ENCODE results near the gene DENND1A.

Gene DENND1A

GRCh38 chr9:123395276-123395688, 534.6 kb downstream of the DENND1A start:
- TF ChIP-seq, protein P1, sequence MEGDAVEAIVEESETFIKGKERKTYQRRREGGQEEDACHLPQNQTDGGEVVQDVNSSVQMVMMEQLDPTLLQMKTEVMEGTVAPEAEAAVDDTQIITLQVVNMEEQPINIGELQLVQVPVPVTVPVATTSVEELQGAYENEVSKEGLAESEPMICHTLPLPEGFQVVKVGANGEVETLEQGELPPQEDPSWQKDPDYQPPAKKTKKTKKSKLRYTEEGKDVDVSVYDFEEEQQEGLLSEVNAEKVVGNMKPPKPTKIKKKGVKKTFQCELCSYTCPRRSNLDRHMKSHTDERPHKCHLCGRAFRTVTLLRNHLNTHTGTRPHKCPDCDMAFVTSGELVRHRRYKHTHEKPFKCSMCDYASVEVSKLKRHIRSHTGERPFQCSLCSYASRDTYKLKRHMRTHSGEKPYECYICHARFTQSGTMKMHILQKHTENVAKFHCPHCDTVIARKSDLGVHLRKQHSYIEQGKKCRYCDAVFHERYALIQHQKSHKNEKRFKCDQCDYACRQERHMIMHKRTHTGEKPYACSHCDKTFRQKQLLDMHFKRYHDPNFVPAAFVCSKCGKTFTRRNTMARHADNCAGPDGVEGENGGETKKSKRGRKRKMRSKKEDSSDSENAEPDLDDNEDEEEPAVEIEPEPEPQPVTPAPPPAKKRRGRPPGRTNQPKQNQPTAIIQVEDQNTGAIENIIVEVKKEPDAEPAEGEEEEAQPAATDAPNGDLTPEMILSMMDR (IDR thresholded peaks at IDR 0.05; ENCODE audit: low read depth, low read length): no peak
- no peak overlapping the region for H3K4me3 ChIP-seq (ENCODE audit: low read depth, low read length)

DNA sequence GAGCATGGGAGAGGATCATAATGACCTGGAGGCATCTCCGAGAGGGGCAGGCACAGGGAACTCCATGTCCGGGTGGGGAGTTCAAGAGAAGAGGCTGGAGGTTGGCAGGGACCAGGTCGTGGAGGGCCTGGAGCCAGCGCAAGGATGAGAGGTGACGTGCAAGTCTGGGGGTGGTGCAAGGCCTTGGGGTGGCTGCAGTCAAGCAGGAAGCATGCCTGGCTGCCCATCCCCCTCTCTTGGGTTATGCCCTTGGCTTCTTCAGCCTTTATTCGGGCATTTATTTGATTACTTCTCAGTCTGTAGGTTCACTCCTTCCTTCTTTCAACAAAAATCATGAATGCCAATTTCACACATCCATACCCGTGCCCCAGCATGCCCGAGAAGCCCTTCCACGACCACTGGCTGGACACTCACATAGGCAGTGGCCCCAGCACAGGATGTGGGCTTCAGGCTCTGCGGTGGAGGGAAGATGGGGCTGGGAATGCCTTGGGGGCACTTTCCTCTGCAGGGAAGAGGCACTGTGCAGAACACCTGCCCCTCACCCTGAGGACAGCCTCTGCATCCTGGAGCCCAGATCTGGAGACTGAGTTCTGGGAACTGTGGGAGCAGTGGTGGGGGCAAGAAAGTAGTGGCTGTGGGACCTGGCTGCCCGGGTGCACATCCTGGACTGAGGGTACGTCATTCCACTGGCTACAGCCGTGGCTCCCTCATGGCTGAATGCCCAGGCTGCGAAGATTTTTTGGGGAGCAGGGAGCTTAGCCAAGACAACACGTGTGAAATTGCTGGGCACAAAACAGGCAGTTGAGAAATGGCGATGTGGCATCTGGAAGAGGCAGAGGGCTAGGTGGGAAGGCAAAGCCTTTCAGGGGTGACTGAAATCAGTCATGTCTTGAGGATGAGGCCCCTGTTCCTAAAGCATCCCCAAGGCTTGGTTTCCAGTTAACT, 535.4 kb downstream of the DENND1A start:
- H3K4me3 ChIP-seq (ENCODE audit: low read depth, low read length): no peak overlapping the region
- TF ChIP-seq, protein P1 (IDR thresholded peaks at IDR 0.05; ENCODE audit: low read depth, low read length): no peak

DNA sequence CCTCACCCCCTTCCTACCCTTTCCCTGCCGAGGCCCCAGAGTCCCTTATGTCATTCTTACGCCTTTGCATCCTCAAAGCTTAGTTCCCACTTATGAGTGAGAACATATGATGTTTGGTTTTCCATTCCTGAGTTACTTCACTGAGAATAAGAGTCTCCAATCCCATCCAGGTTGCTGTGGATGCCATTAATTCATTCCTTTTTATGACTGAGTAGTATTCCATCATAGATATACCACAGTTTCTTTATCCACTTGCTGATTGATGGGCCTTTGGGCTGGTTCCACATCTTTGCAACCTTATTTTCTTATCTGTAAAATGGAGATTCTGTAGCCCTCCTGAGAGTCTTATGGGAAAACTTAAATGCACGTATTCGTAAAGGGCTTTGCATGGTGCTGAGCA, 537.1 kb downstream of the DENND1A start:
- H3K4me3 ChIP-seq (ENCODE audit: low read depth, low read length): no peak overlapping the region
- TF ChIP-seq, protein P1 (IDR thresholded peaks at IDR 0.05; ENCODE audit: low read depth, low read length): no peak

GRCh38 chr9:123391946-123392345, 538.0 kb downstream of the DENND1A start:
- TF ChIP-seq, protein P1 (IDR thresholded peaks at IDR 0.05; ENCODE audit: low read depth, low read length): no peak
- no peak overlapping the region for H3K4me3 ChIP-seq (ENCODE audit: low read depth, low read length)

DNA sequence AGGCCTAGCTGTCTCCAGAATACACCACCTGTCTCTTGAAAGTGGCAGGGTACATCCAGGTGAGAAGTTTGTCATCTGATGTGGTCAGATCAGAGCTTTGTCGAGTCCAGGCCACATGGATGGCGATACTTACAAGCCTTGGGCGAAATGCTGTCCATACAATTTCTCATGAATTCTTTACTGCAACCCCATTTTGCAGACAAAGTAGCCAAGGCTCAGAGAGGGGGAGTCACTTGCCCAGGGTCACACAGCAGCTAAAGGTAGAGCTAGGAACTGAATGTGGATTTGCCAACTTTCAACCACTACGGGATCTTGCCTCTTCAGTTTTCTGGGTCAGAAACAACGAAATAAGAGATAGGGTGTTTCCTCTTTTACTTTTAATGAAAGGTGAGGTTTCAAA, 538.7 kb downstream of the DENND1A start:
- TF ChIP-seq, protein P1 (IDR thresholded peaks at IDR 0.05; ENCODE audit: low read depth, low read length): no peak
- no peak overlapping the region for H3K4me3 ChIP-seq (ENCODE audit: low read depth, low read length)

DNA sequence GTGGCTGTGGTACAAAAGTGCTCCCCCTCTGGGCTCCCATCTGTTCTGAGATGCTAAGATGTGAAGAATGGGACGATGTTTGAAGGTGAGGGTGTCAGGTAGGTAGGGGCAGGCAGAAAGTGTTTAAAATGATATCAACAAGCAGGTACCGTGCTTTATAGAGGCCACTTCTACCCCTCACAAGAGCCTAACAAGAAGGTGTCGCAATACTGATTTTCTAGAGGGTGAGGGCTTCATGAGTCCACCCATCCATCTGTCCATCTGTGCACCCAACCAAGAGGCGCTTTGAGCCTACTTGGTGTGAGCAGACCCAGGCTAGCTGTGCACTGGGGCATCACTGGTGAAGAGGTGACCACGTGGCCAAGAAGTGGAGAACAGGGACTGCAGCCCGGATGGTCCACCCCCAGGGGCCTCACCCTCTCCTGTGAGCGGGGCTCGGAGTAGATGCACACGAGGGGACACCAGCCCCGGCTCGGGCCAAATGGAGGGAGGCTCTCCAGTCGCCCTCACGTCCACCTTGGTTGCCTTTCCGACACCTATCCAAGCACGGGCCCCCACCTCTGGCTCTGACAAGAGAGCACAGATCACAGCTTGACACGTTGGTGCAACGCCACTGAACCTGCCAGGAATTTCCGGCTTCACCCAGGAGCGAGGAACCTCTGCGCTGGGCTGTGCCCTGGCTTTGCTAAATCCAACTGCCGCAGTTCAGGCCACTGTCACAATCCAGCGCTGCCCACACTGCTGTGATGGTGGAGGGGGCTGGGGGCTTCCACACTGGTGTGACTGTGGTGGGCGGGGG, 539.4 kb downstream of the DENND1A start:
- TF ChIP-seq, protein P1 (IDR thresholded peaks at IDR 0.05; ENCODE audit: low read depth, low read length): no peak
- no peak overlapping the region for H3K4me3 ChIP-seq (ENCODE audit: low read depth, low read length)

GRCh38 chr9:123389698-123390097, 540.2 kb downstream of the DENND1A start:
- no peak overlapping the region for H3K4me3 ChIP-seq (ENCODE audit: low read depth, low read length)
- TF ChIP-seq, protein P1 (IDR thresholded peaks at IDR 0.05; ENCODE audit: low read depth, low read length): no peak
